HepG2 (cell line): ENCODE data around the gene IFNL1. TPM values are rescaled to one million over a fixed set of nuclear protein-coding genes. Genes with fewer than 3 reads are reported as not detected.
A peak's percentile ranks its signal among the peaks of the same experiment; 100 is the strongest.

ENCODE experiments used
- DRAP1 ChIP-seq: IDR thresholded peaks from 2 replicates; pipeline ENCODE4 v1.6.1; 2016; ENCODE audit warnings: missing genetic modification reagents, missing compliant biosample characterization
- HNRNPH1 ChIP-seq: fragments of 200-400 bp; formaldehyde crosslinking; optimal IDR thresholded peaks from 2 replicates; pipeline ENCODE3; 2017; ENCODE audit warnings: mild to moderate bottlenecking, low read depth, low read length
- KDM5B ChIP-seq: sonication (generic); formaldehyde crosslinking; IDR thresholded peaks from 2 replicates; pipeline ENCODE4 v1.4.0; 2020; ENCODE audit warnings: missing genetic modification reagents, mild to moderate bottlenecking, borderline replicate concordance
- NBN ChIP-seq: fragments of 450-650 bp; conservative IDR thresholded peaks from 2 replicates; pipeline ENCODE4 v1.6.1; 2017
- NKX3-1 ChIP-seq: sonication (generic); formaldehyde crosslinking; IDR thresholded peaks from 2 replicates; pipeline ENCODE4 v1.5.0; 2020; ENCODE audit warnings: missing genetic modification reagents
- RERE ChIP-seq: IDR thresholded peaks from 2 replicates; pipeline ENCODE4 v1.6.1; 2016; ENCODE audit warnings: low read depth, missing genetic modification reagents, missing compliant biosample characterization
- REST ChIP-seq, 2 experiments: IDR thresholded peaks; 2 replicates each; pipeline ENCODE4 v1.6.1; 2011 to 2012; ENCODE audit warnings: low read length in 2 of 2, borderline replicate concordance in 1 of 2, low read depth in 1 of 2, mild to moderate bottlenecking in 1 of 2, moderate library complexity in 1 of 2
- SNAPC4 ChIP-seq: sonication (generic); formaldehyde crosslinking; IDR thresholded peaks from 2 replicates; pipeline ENCODE4 v1.4.0; 2020; ENCODE audit warnings: mild to moderate bottlenecking, missing genetic modification reagents
- ZNF256 ChIP-seq: sonication (generic); formaldehyde crosslinking; conservative IDR thresholded peaks from 2 replicates; pipeline ENCODE4 v1.4.0; 2020; ENCODE audit warnings: missing genetic modification reagents
- ZNF274 ChIP-seq: sonication (generic); formaldehyde crosslinking; IDR thresholded peaks from 2 replicates; pipeline ENCODE4 v1.5.1; 2020; ENCODE audit warnings: mild to moderate bottlenecking, missing genetic modification reagents
- ZNF709 ChIP-seq: sonication (generic); formaldehyde crosslinking; IDR thresholded peaks from 2 replicates; pipeline ENCODE4 v1.5.0; 2020; ENCODE audit warnings: mild to moderate bottlenecking, missing genetic modification reagents
- polyA plus RNA-seq, 8 experiments: library from polyadenylated mRNA; depleted of rRNA in 3 of 8; stranded (reverse) in 7 of 8; unstranded in 1 of 8; fragments of >200 nt; fragmentation: Illumina TruSeq in 4 of 8; extraction: Trizol in 4 of 8; gene quantifications; 2 replicates each; pipeline versions ENCODE4 v1.2.1 to v1.2.3, GENCODE V29; 2011 to 2016; ENCODE audit warnings: low read depth in 4 of 8, missing spikeins in 1 of 8, mixed read lengths in 1 of 8; ENCODE audit not compliant: insufficient read depth in 1 of 8
- total RNA-seq, 5 experiments: library from RNA; depleted of rRNA; stranded (reverse); fragments of >200 nt; fragmentation: Illumina TruSeq; extraction: Trizol; gene quantifications; 2 replicates each; pipeline ENCODE4 v1.2.3, GENCODE V29; 2016; ENCODE audit warnings: low read depth in 1 of 5

Gene IFNL1
- total and polyA plus RNA-seq, 2 of the 13 experiments (the other 11 are each of a cell fraction or from before 2014, with no cell fraction given): not detected

GRCh38 chr19:39341719-39342604 lies 45.8 kb downstream of the IFNL1 start, which contains the start of gene SAMD4B (continued):
- TF ChIP-seq SNAPC4 (CRISPR knock-in tag) (no peak), NBN (no peak), KDM5B (CRISPR knock-in tag) (peak; percentile 70; the same call in 1 of the 2 replicates), ZNF709 (CRISPR knock-in tag) (no peak), ZNF274 (CRISPR knock-in tag) (peak; percentile 89), ZNF256 (CRISPR knock-in tag) (no peak), REST (IDR thresholded peaks at IDR 0.05; ENCODE audit: borderline replicate concordance in 1 of 2, low read depth in 1 of 2, low read length in 2 of 2) (peak in 1 of 2 experiments; percentile 40; a peak in 1 of 4 replicates), RERE (CRISPR knock-in tag) (no peak; the same call in 1 of the 2 replicates), HNRNPH1 (no peak), DRAP1 (CRISPR knock-in tag) (peak; percentile 68), NKX3-1 (no peak)
